Lung (tissue), 12 donors: Measurements from ENCODE around the gene RAE1. TPM values are rescaled to one million over a fixed set of nuclear protein-coding genes. Genes with fewer than 3 reads are reported as not detected.

Source experiments
- ATAC-seq: fragments of 200-7000 bp; cut with Tn5 transposase; one replicate; pipeline ENCODE4 v1.9.1; 2020; ENCODE audit warnings: moderate number of reproducible peaks; ENCODE audit not compliant: insufficient read depth, low FRiP score
- DNase-seq, 3 donors: peaks; one replicate each; pipeline ENCODE4 v3.0.0-alpha.2; 2013 to 2017
- H3K27ac ChIP-seq, 2 donors: one replicate each; pipeline ENCODE4 v1.5.1; 2013; ENCODE audit warnings: mild to moderate bottlenecking in 2 of 2, moderate library complexity in 2 of 2, control low read depth in 1 of 2, inconsistent platforms in 1 of 2, low read depth in 1 of 2, low read length in 1 of 2
- H3K27me3 ChIP-seq, 3 donors: one replicate each; pipeline ENCODE4 v1.5.1; 2013; ENCODE audit warnings: low read length in 2 of 3; ENCODE audit not compliant: control insufficient read depth in 3 of 3, insufficient read depth in 3 of 3
- H3K36me3 ChIP-seq, 4 donors: one replicate each; pipeline ENCODE4 v1.5.1; 2013; ENCODE audit warnings: low read length in 4 of 4, mild to moderate bottlenecking in 1 of 4, moderate library complexity in 1 of 4; ENCODE audit not compliant: control insufficient read depth in 4 of 4, insufficient read depth in 4 of 4
- H3K4me1 ChIP-seq, 5 donors: one replicate each; pipeline ENCODE4 v1.5.1; 2013; ENCODE audit warnings: low read length in 5 of 5, mild to moderate bottlenecking in 2 of 5, moderate library complexity in 1 of 5; ENCODE audit not compliant: control insufficient read depth in 5 of 5, insufficient read depth in 5 of 5
- H3K4me3 ChIP-seq: one replicate; pipeline ENCODE4 v1.5.1; 2013; ENCODE audit warnings: mild to moderate bottlenecking, control low read depth, moderate library complexity
- H3K9ac ChIP-seq, 2 donors: one replicate each; pipeline ENCODE4 v1.5.1; 2013; ENCODE audit warnings: low read length in 2 of 2, control low read depth in 1 of 2; ENCODE audit not compliant: insufficient read depth in 1 of 2
- H3K9me3 ChIP-seq, 4 donors: one replicate each; pipeline ENCODE4 v1.5.1; 2013; ENCODE audit warnings: low read length in 3 of 4, mild to moderate bottlenecking in 1 of 4, moderate library complexity in 1 of 4; ENCODE audit not compliant: control insufficient read depth in 4 of 4, insufficient read depth in 3 of 4
- WGBS, 2 donors: extraction: QIAGEN DNeasy Blood & Tissue Kit; methylation state at CpG; one replicate each; pipeline ENCODE4 v1.1.7; 2013; 5-methylcytosine and 5-hydroxymethylcytosine counted together
- polyA plus RNA-seq, 2 donors: library from polyadenylated mRNA; stranded (reverse); fragments of 200-250 nt; gene quantifications; one replicate each; pipeline ENCODE4 v1.2.1, GENCODE V29; 2013
- total RNA-seq, 2 donors: library from RNA; depleted of rRNA in 1 of 2; stranded (reverse); fragments of >200 nt in 1 of 2; gene quantifications; one replicate each; pipeline ENCODE4 v1.2.1, GENCODE V29; 2014 to 2021
- TF ChIP-seq, protein P1 (sequence below): IDR thresholded peaks from 2 replicates; pipeline ENCODE4 v1.5.1; 2012; ENCODE audit warnings: mild to moderate bottlenecking; ENCODE audit errors: control extremely low read depth, extremely low read depth
- donor health status: control.
- donor health status: control.
- donor health status: Bipolar disorder and iron deficiency.
- donor health status: healthy.
- donor health status: DM: yes; HTN: yes; CAD: no.

The RAE1 gene
- total and polyA plus RNA-seq, 4 donors = 9.7 to 31.0 (median 20.7) TPM

DNA sequence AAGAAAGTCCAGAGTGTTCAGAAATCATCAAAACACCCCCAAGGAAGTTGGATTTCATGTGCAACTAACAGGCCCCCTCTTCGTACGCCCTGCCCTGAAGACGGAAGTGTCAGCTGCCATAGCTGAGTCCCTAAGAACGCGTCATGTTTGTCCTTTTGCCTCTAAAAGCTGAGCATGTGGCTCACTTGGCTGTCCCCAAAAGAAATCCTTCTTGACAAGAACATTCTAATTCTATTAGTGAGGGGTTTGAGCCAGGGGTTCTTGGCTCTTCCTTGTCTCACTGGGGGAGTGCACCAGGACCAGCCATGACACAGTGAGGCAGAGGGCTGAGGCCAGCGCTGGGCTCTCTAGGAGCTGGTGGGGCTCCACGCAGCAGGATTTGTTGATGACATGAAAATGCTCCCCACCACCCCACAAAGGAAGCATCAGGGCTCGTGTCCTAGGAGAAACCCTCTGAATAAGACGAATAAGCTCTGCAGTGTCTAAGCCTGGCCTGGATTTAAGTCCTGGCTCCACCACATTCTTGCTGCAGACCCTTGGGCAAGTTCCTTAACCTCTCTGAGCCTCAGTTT is 41.4 kb upstream of the RAE1 start:
- H3K36me3 ChIP-seq = no peaks in the 10 kb centered on the region
- H3K9ac ChIP-seq = no peak overlapping the region
- no peak for DNase-seq
- H3K4me1 ChIP-seq = no peaks in the 10 kb centered on the region
- no peaks in the 10 kb centered on the region for H3K9me3 ChIP-seq
- no peak overlapping the region for H3K27ac ChIP-seq
- WGBS, 2 donors = 79 to 83% methylated on average over 9 of the region's 9 CpGs
- no peak for ATAC-seq
- H3K4me3 ChIP-seq = no peak overlapping the region
- TF ChIP-seq, protein P1, sequence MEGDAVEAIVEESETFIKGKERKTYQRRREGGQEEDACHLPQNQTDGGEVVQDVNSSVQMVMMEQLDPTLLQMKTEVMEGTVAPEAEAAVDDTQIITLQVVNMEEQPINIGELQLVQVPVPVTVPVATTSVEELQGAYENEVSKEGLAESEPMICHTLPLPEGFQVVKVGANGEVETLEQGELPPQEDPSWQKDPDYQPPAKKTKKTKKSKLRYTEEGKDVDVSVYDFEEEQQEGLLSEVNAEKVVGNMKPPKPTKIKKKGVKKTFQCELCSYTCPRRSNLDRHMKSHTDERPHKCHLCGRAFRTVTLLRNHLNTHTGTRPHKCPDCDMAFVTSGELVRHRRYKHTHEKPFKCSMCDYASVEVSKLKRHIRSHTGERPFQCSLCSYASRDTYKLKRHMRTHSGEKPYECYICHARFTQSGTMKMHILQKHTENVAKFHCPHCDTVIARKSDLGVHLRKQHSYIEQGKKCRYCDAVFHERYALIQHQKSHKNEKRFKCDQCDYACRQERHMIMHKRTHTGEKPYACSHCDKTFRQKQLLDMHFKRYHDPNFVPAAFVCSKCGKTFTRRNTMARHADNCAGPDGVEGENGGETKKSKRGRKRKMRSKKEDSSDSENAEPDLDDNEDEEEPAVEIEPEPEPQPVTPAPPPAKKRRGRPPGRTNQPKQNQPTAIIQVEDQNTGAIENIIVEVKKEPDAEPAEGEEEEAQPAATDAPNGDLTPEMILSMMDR = no peak
- no peaks in the 10 kb centered on the region for H3K27me3 ChIP-seq

DNA sequence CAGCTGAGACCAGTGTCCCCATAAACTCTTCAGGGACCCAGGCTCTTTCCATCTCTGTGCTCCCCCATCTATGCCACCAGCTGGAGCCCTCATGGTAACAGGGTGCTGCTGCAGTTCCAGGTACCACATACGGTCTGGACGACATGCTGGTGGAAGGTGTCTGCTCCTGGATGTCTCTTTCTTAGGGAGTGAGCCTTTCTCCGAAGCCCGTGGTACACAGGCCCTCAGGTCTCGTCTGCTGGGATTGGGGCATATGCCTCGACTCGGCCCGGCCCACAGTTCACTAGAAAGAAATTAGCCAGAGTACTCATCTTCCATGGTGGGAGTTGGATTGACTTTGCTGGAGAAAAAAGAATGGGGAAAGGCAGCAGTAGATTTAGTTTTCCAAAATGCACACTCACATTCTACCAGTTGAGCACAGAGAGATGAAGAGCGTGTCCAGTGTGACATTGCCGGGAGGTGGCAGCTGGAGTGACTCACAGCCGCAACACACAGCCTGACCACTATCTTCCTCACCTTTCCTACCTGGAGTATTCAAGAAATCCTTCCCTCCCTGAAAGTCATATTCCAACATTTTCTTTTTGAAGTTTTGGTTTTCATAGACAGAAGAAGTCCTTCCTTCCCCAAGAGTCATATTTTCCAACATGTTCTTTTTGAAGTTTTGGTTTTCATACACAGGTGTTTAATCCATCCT is 40.1 kb upstream of the RAE1 start:
- H3K27ac ChIP-seq = no peak overlapping the region
- H3K4me1 ChIP-seq = no peaks in the 10 kb centered on the region
- WGBS, 2 donors = 92 to 96% methylated on average over 11 of the region's 11 CpGs
- TF ChIP-seq, protein P1 = no peak
- no peaks in the 10 kb centered on the region for H3K27me3 ChIP-seq
- DNase-seq (no peak), ATAC-seq (no peak)
- peaks cover 0 to 2% (median 0%) of the 10 kb centered on the region in 4 donors for H3K9me3 ChIP-seq
- no peak overlapping the region for H3K9ac ChIP-seq
- H3K4me3 ChIP-seq = no peak overlapping the region
- no peaks in the 10 kb centered on the region for H3K36me3 ChIP-seq

DNA sequence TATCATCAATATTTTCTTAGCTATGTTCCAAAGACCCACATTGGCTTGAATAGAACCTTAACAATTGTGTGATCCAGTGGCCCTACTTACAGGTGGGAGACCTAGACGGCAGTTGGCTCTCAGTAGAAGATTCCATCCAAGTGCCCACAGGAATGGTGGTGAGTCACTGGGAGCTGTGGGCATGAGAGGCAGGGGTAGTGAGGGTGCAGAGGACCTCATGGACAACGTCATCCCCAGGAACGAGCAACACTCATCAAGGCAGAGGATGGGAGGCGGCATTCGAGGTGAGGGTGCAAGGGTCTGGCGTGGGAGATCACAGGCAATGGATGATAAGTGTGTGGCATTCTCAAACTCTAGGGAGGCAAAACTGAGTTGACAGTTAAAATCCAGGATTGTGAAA is 38.9 kb upstream of the RAE1 start:
- Histone ChIP-seq H3K27me3 (no peaks in the 10 kb centered on the region), H3K4me1 (no peaks in the 10 kb centered on the region), H3K36me3 (no peaks in the 10 kb centered on the region), H3K9me3 (peaks cover 0 to 2% (median 0%) of the 10 kb centered on the region in 4 donors), H3K4me3 (no peak overlapping the region), H3K9ac (no peak overlapping the region), H3K27ac (no peak overlapping the region)
- DNase-seq (no peak), ATAC-seq (no peak)
- 88 to 94% methylated on average over 6 of the region's 6 CpGs for WGBS, 2 donors
- TF ChIP-seq, protein P1 = no peak
